H1 (cell line): ENCODE measurements around the gene PCYT1A. TPM values are rescaled to one million over a fixed set of nuclear protein-coding genes. Genes with fewer than 3 reads are reported as not detected.

Source experiments
- CTCF ChIA-PET: fragments of 300-600 bp; sonication (Branson Sonifier 250); formaldehyde crosslinking; loops from one replicate; lab custom pipeline; 2021; ENCODE audit not compliant: partially characterized antibody; lab: Charles Lee
- POLR2A ChIA-PET: fragments of 300-600 bp; sonication (Branson Sonifier 250); formaldehyde crosslinking; loops from one replicate; lab custom pipeline; 2021; ENCODE audit warnings: inconsistent platforms; ENCODE audit not compliant: partially characterized antibody; lab: Charles Lee
- DNase-seq, 2 experiments: peaks; one replicate each; pipeline versions ENCODE4 v3.0.0 to v3.0.0-alpha.2; 2010 to 2022; ENCODE audit warnings: low spot score in 2 of 2, low read depth in 1 of 2, mixed read lengths in 1 of 2
- FAIRE-seq: peaks from 2 replicates; lab custom pipeline; 2011; peaks lifted over from hg19 to GRCh38; lab: Jason Lieb, UNC
- H2AFZ ChIP-seq: 2 replicates; pipeline ENCODE4 v1.8.1; 2012; ENCODE audit warnings: low read length, inconsistent platforms
- H2AK5ac ChIP-seq: 2 replicates; pipeline ENCODE4 v1.6.1; 2013; ENCODE audit warnings: low read depth, low read length
- H2BK120ac ChIP-seq: replicated peaks from 2 replicates; pipeline ENCODE3; 2013; ENCODE audit warnings: low read depth, low read length, inconsistent platforms
- H2BK12ac ChIP-seq: 2 replicates; pipeline ENCODE4 v1.6.1; 2013; ENCODE audit warnings: low read depth, low read length
- H2BK15ac ChIP-seq: 2 replicates; pipeline ENCODE4 v1.6.1; 2013; ENCODE audit warnings: low read length
- H2BK20ac ChIP-seq: 2 replicates; pipeline ENCODE4 v1.6.1; 2013; ENCODE audit warnings: low read length
- H2BK5ac ChIP-seq: 2 replicates; pipeline ENCODE4 v1.6.1; 2013; ENCODE audit warnings: low read depth, low read length
- H3K14ac ChIP-seq: 2 replicates; pipeline ENCODE4 v1.6.1; 2013; ENCODE audit warnings: inconsistent platforms; ENCODE audit not compliant: insufficient read length
- H3K18ac ChIP-seq: 2 replicates; pipeline ENCODE4 v1.6.1; 2013; ENCODE audit warnings: low read length; ENCODE audit errors: extremely low read depth
- H3K23ac ChIP-seq: 2 replicates; pipeline ENCODE4 v1.6.1; 2013; ENCODE audit warnings: inconsistent platforms; ENCODE audit not compliant: insufficient read length
- H3K23me2 ChIP-seq: 2 replicates; pipeline ENCODE4 v1.6.1; 2013; ENCODE audit warnings: low read depth, low read length
- H3K27ac ChIP-seq: 2 replicates; pipeline ENCODE4 v1.6.1; 2011; ENCODE audit warnings: low read depth, low read length, inconsistent platforms
- H3K27me3 ChIP-seq, 4 experiments: replicated peaks in 1 of 4; 1 replicate in 1 of 4; 2 replicates in 3 of 4; pipeline versions ENCODE4 v1.6.1 to v1.8.1; 2011 to 2013; ENCODE audit warnings: low read length in 3 of 4, mild to moderate bottlenecking in 3 of 4, inconsistent platforms in 2 of 4, mixed read lengths in 2 of 4, moderate library complexity in 1 of 4; ENCODE audit not compliant: control insufficient read depth in 3 of 4, insufficient read depth in 3 of 4; ENCODE audit errors: extremely low read depth in 1 of 4
- H3K36me3 ChIP-seq, 4 experiments: 2 replicates each; pipeline versions ENCODE4 v1.6.1 to v1.8.1; 2011 to 2013; ENCODE audit warnings: mild to moderate bottlenecking in 4 of 4, low read length in 3 of 4, moderate library complexity in 2 of 4, control low read depth in 1 of 4, inconsistent platforms in 1 of 4; ENCODE audit not compliant: insufficient read depth in 4 of 4, control insufficient read depth in 2 of 4
- H3K4ac ChIP-seq: replicated peaks from 2 replicates; pipeline ENCODE3; 2013; ENCODE audit warnings: low read length, low read depth, mixed read lengths, inconsistent platforms; ENCODE audit not compliant: insufficient read length
- H3K4me1 ChIP-seq, 4 experiments: replicated peaks in 1 of 4; 1 replicate in 1 of 4; 2 replicates in 3 of 4; pipeline versions ENCODE4 v1.6.1 to v1.8.1; 2011 to 2013; ENCODE audit warnings: low read length in 3 of 4, inconsistent platforms in 2 of 4, mixed read lengths in 1 of 4; ENCODE audit not compliant: insufficient read depth in 4 of 4, control insufficient read depth in 3 of 4
- H3K4me2 ChIP-seq, 2 experiments: 2 replicates each; pipeline versions ENCODE4 v1.6.1 to v1.8.1; 2011 to 2013; ENCODE audit warnings: low read depth in 2 of 2, low read length in 2 of 2, control low read depth in 1 of 2, inconsistent platforms in 1 of 2, mild to moderate bottlenecking in 1 of 2; ENCODE audit not compliant: insufficient read depth in 1 of 2
- H3K4me3 ChIP-seq, 4 experiments: fragments of 200-600, 300-600 bp in 1 of 4; sonication (generic), shearing (Covaris generic), sonication (Bioruptor Twin) in 1 of 4; 2 replicates each; pipeline versions ENCODE4 v1.5.1 to v1.8.1; 2011 to 2016; ENCODE audit warnings: low read length in 4 of 4, low read depth in 3 of 4, control low read depth in 2 of 4, inconsistent platforms in 2 of 4, mild to moderate bottlenecking in 2 of 4, mixed read lengths in 1 of 4, moderate library complexity in 1 of 4; ENCODE audit not compliant: insufficient read depth in 2 of 4; ENCODE audit errors: extremely low read depth in 1 of 4
- H3K56ac ChIP-seq: replicated peaks from 2 replicates; pipeline ENCODE3; 2013; ENCODE audit warnings: low read depth, mild to moderate bottlenecking, mixed read lengths, low read length, inconsistent platforms; ENCODE audit not compliant: insufficient read length
- H3K79me1 ChIP-seq: 2 replicates; pipeline ENCODE4 v1.6.1; 2013; ENCODE audit warnings: low read depth, low read length, control low read depth
- H3K79me2 ChIP-seq, 2 experiments: 2 replicates each; pipeline versions ENCODE4 v1.6.1 to v1.8.1; 2012 to 2013; ENCODE audit warnings: low read length in 2 of 2, mild to moderate bottlenecking in 2 of 2, inconsistent platforms in 1 of 2; ENCODE audit not compliant: insufficient read depth in 2 of 2, control insufficient read depth in 1 of 2
- H3K9ac ChIP-seq, 4 experiments: replicated peaks in 1 of 4; 1 replicate in 1 of 4; 2 replicates in 3 of 4; pipeline versions ENCODE4 v1.6.1 to v1.8.1; 2011 to 2013; ENCODE audit warnings: low read depth in 3 of 4, low read length in 3 of 4, control low read depth in 2 of 4, mild to moderate bottlenecking in 2 of 4, moderate library complexity in 2 of 4, inconsistent platforms in 1 of 4; ENCODE audit errors: extremely low read depth in 1 of 4
- H3K9me3 ChIP-seq, 2 experiments: 2 replicates each; pipeline versions ENCODE4 v1.6.1 to v1.8.1; 2012 to 2013; ENCODE audit warnings: mild to moderate bottlenecking in 2 of 2, moderate library complexity in 2 of 2, control low read depth in 1 of 2, inconsistent platforms in 1 of 2, low read depth in 1 of 2, low read length in 1 of 2, mixed read lengths in 1 of 2; ENCODE audit not compliant: insufficient read depth in 2 of 2
- H4K20me1 ChIP-seq, 2 experiments: replicated peaks in 1 of 2; 2 replicates each; pipeline versions ENCODE3 to v1.8.1; 2011 to 2013; ENCODE audit warnings: inconsistent platforms in 2 of 2, low read length in 2 of 2, mild to moderate bottlenecking in 1 of 2; ENCODE audit not compliant: insufficient read depth in 2 of 2, control insufficient read depth in 1 of 2
- H4K5ac ChIP-seq: 2 replicates; pipeline ENCODE4 v1.6.1; 2013; ENCODE audit warnings: low read length, low read depth, mixed read lengths, inconsistent platforms; ENCODE audit not compliant: insufficient read length
- H4K8ac ChIP-seq: 2 replicates; pipeline ENCODE4 v1.8.0; 2013; ENCODE audit warnings: mild to moderate bottlenecking, moderate library complexity, low read length, inconsistent platforms; ENCODE audit not compliant: insufficient read depth; ENCODE audit errors: extremely low read depth
- H4K91ac ChIP-seq: replicated peaks from 2 replicates; pipeline ENCODE3; 2013; ENCODE audit warnings: low read length, mixed read lengths, inconsistent platforms; ENCODE audit not compliant: insufficient read length
- KDM4A ChIP-seq: IDR thresholded peaks from one replicate; pipeline ENCODE4 v1.7.1; 2012; ENCODE audit warnings: low read depth, mild to moderate bottlenecking, moderate library complexity, low read length, inconsistent platforms; ENCODE audit not compliant: severe bottlenecking
- NRF1 ChIP-seq: IDR thresholded peaks from 2 replicates; pipeline ENCODE4 v1.6.1; 2011; ENCODE audit warnings: mild to moderate bottlenecking, low read depth, low read length, improper control_type of control experiment
- PHF8 ChIP-seq: fragments of 200-600 bp; sonication (generic); conservative IDR thresholded peaks from 2 replicates; pipeline ENCODE4 v1.7.1; 2012; ENCODE audit warnings: low read depth, mild to moderate bottlenecking, inconsistent platforms, low read length, moderate library complexity
- POLR2A ChIP-seq, 2 experiments: IDR thresholded peaks; 1 replicate in 1 of 2; 2 replicates in 1 of 2; pipeline ENCODE4 v1.6.1; 2011; ENCODE audit warnings: low read depth in 2 of 2, low read length in 2 of 2, mild to moderate bottlenecking in 2 of 2; ENCODE audit errors: control extremely low read depth in 1 of 2
- WGBS, 2 experiments: shearing (Covaris generic) in 1 of 2; methylation state at CpG; one replicate each; pipeline versions ENCODE4 v1.1.6 to v1.1.7; 2013 to 2015; ENCODE audit warnings: low lambda C conversion rate in 2 of 2, mixed read lengths in 2 of 2, inconsistent platforms in 1 of 2, low coverage in 1 of 2, missing lambda C conversion rate in 1 of 2; ENCODE audit not compliant: insufficient replicate concordance in 2 of 2, insufficient coverage in 1 of 2, insufficient read length in 1 of 2; ENCODE audit errors: extremely low coverage in 1 of 2, missing lambda C conversion rate in 1 of 2; 5-methylcytosine and 5-hydroxymethylcytosine counted together
- polyA plus RNA-seq, 7 experiments: library from polyadenylated mRNA; depleted of rRNA in 3 of 7; stranded (reverse) in 5 of 7; unstranded in 2 of 7; fragments of >200 nt in 5 of 7; fragments of 200-250 nt in 2 of 7; gene quantifications; 1 replicate in 5 of 7; 2 replicates in 1 of 7; 4 replicates in 1 of 7; pipeline versions ENCODE4 v1.2.1 to v1.2.3, GENCODE V29; 2011 to 2013; ENCODE audit warnings: missing spikeins in 2 of 7, mixed read lengths in 2 of 7
- total RNA-seq: library from RNA; stranded (reverse); fragmentation: NEBNext Ultra II Directional; extraction: Animal tissue kit (Norgen Biotek cat#: 25700); gene quantifications from 2 replicates; pipeline ENCODE4 v1.2.1, GENCODE V29; 2021

PCYT1A gene
- total and polyA plus RNA-seq, 2 of the 8 experiments (the other 6 are each of a cell fraction or from before 2014, with no cell fraction given) = 19.9 to 31.8 TPM

DNA sequence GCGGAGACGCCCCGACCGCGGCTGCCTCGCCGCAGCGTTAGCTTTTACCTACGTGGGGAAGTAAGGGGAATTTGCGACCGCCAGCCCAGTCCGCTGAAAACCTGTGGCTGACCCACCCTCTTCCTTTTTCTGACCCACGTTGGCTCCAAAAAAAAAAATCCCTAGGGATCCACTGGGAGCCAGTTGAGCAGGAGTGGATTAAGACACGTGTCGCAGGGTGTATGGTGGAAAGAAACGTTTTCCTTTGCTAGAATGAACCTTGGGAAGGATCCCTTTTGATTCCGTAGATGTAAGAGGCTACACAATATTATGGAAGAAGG, 575 bp upstream of the PCYT1A start:
- WGBS, 2 experiments = 4% methylated on average over 17 of the region's 17 CpGs; no CpG with 5 or more reads in 1 of the 2 experiments
- Histone ChIP-seq H3K79me2 (peaks cover 0 to 28% of the 10 kb centered on the region in 2 experiments; a peak in 3 of 4 replicates), H3K4ac (no peak overlapping the region), H3K4me1 (peaks cover 0 to 5% (median 2%) of the 10 kb centered on the region in 4 experiments; a peak in 3 of 7 replicates), H3K23ac (no peak overlapping the region), H2BK5ac (peak overlapping the region; percentile 80), H3K14ac (no peak overlapping the region), H4K20me1 (peaks cover 0 to 4% of the 10 kb centered on the region in 2 experiments), H2BK120ac (no peak overlapping the region), H3K56ac (peak overlapping the region; percentile 93), H3K79me1 (peaks cover 2% of the 10 kb centered on the region; the same call in 1 of the 2 replicates), H3K4me2 (peak overlapping the region; percentile 64 to 91), H4K5ac (peak overlapping the region; percentile 74), H4K8ac (peak overlapping the region; percentile 97; the same call in 1 of the 2 replicates), H2BK12ac (no peak overlapping the region), H2BK20ac (no peak overlapping the region), H3K36me3 (no peaks in the 10 kb centered on the region), H2AFZ (no peak overlapping the region; the same call in 1 of the 2 replicates), H4K91ac (peak overlapping the region; percentile 74), H3K27me3 (no peaks in the 10 kb centered on the region), H3K9me3 (no peaks in the 10 kb centered on the region), H3K9ac (peak overlapping the region; percentile 78 to 87 (median 82)), H3K23me2 (peaks cover 10% of the 10 kb centered on the region), H2BK15ac (no peak overlapping the region), H3K18ac (0 out of 2 replicates have a peak overlapping the region, but pooled peaks have one; percentile 60), H3K4me3 (peak overlapping the region; percentile 82 to 94 (median 89)), H3K27ac (peak overlapping the region; percentile 85), H2AK5ac (no peak overlapping the region)
- POLR2A ChIA-PET = interaction anchor here (0.8 to 1.0 kb wide), 3 partner anchors 11 to 29 kb away, joined by 3 to 4 read pairs (median 3); no protein-coding TSS in a partner anchor
- DNase-seq (no peak), FAIRE-seq (no peak)
- TF ChIP-seq NRF1 (no peak), POLR2A (IDR thresholded peaks at IDR 0.05; ENCODE audit: control extremely low read depth in 1 of 2, low read depth in 2 of 2, low read length in 2 of 2) (peak in 1 of 2 experiments; percentile 12; a peak in 1 of 3 replicates), PHF8 (peak; percentile 55; the same call in 1 of the 2 replicates), KDM4A (peak; percentile 12)
- CTCF ChIA-PET = no interaction called here
